ENCODE results near the gene STRBP. TPM values are rescaled to one million over a fixed set of nuclear protein-coding genes. Genes with fewer than 3 reads are reported as not detected.
"Not testable (repeated sequence)": the region's sequence is repeated elsewhere in the genome, so short reads cannot be mapped to it uniquely, and the experiment has no call there.

Gene STRBP
- total RNA-seq, 1 donor from 2014 or later = 56.7 TPM

- H3K36me3 Mint-ChIP-seq = peaks cover 8% of the 10 kb centered on the region
- no peak for TF ChIP-seq CTCF (conservative IDR thresholded peaks at IDR 0.05)
Observed at GRCh38 chr9:123191680-123192079, 76.7 kb downstream of the STRBP start.

DNA sequence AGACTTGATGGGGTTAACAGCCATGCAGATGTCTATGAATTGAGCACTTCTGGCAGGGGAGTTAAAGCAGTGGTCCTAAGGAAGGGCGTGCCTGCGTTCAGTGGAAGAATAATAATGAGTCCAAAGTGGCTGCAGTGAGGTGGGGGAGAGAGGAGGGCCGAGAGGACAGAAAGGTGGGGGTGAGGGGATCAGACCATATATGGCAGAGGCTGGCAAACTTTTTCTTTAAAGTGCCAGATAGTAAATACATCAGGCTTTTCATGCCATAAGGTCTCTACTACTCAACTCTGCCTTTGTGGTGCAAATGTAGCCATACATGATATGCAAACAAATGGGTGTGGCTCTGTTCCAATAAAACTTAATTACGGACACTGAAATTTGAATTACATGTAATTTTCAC lies 77.1 kb downstream of the STRBP start:
- no peak for TF ChIP-seq CTCF (conservative IDR thresholded peaks at IDR 0.05)
- Mint-ChIP-seq H3K36me3 (peaks cover 8% of the 10 kb centered on the region), H3K9me3 (no peaks in the 10 kb centered on the region), H3K27ac (no peak overlapping the region), H3K4me1 (ENCODE audit: unreplicated experiment) (no peaks in the 10 kb centered on the region), H3K27me3 (no peaks in the 10 kb centered on the region), H3K4me3 (no peak overlapping the region)
- no peak for DNase-seq (ENCODE audit: extremely low spot score, unreplicated experiment)

More at GRCh38 chr9:123191680-123192079, 76.7 kb downstream of the STRBP start:
- no peak for DNase-seq (ENCODE audit: extremely low spot score, unreplicated experiment)
- Mint-ChIP-seq H3K27ac (no peak overlapping the region), H3K4me1 (ENCODE audit: unreplicated experiment) (no peaks in the 10 kb centered on the region), H3K9me3 (no peaks in the 10 kb centered on the region), H3K4me3 (no peak overlapping the region), H3K27me3 (no peaks in the 10 kb centered on the region)

- peaks cover 12% of the 10 kb centered on the region for H3K36me3 Mint-ChIP-seq
- no peak overlapping the region for H3K4me3 Mint-ChIP-seq
- H3K9me3 Mint-ChIP-seq = no peaks in the 10 kb centered on the region
- no peak overlapping the region for H3K27ac Mint-ChIP-seq
- no peak for TF ChIP-seq CTCF (conservative IDR thresholded peaks at IDR 0.05)
- no peak for DNase-seq (ENCODE audit: extremely low spot score, unreplicated experiment)
- H3K27me3 Mint-ChIP-seq = no peaks in the 10 kb centered on the region
- no peaks in the 10 kb centered on the region for H3K4me1 Mint-ChIP-seq (ENCODE audit: unreplicated experiment)
Observed at GRCh38 chr9:123187131-123187530, 81.3 kb downstream of the STRBP start.

DNA sequence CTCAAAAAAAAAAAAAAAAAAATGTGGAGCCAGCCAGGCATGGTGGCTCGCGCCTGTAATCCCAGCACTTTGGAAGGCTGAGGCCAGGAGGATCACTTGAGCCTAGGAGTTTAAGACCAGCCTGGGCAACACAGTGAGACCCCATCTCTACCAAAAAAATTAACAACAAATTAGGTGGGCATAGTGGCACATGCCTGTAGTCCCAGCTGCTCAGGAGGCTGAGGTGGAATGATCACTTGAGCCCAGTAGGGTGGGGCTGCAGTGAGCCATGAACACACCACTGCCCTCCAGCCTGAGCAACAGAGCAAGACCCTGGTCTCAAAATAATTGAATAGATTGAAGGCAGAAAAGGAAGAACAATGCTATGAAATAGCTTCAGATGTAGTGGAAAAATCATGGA lies 82.4 kb downstream of the STRBP start:
- H3K4me3 Mint-ChIP-seq; H3K27me3 Mint-ChIP-seq; DNase-seq (ENCODE audit: extremely low spot score, unreplicated experiment); H3K9me3 Mint-ChIP-seq; H3K4me1 Mint-ChIP-seq (ENCODE audit: unreplicated experiment); H3K27ac Mint-ChIP-seq: not testable (repeated sequence)
- H3K36me3 Mint-ChIP-seq = peaks cover 14% of the 10 kb centered on the region

DNA sequence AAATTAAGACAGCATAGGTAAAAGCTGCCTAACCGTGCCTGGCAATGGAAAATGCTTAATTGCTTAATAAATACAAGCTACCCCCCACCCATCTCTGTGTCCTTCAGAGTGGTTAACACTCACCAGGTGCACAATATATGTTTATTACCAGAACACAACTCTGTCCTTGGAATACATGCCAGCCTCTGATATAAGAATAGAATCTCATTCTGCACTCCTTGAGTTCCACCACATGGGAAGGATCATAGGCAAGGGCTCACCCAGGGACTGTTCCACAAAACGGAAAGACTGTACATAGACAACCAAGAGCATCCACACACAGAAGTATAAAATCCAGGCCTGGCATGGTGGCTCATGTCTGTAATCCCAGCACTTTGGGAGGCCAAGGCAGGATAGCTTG lies 91.4 kb downstream of the STRBP start:
- H3K4me1 Mint-ChIP-seq (ENCODE audit: unreplicated experiment) = no peaks in the 10 kb centered on the region
- no peak for TF ChIP-seq CTCF (conservative IDR thresholded peaks at IDR 0.05)
- no peaks in the 10 kb centered on the region for H3K27me3 Mint-ChIP-seq
- no peak for DNase-seq (ENCODE audit: extremely low spot score, unreplicated experiment)
- no peaks in the 10 kb centered on the region for H3K9me3 Mint-ChIP-seq
- no peak overlapping the region for H3K4me3 Mint-ChIP-seq
- no peak overlapping the region for H3K27ac Mint-ChIP-seq
- H3K36me3 Mint-ChIP-seq = peaks cover 9% of the 10 kb centered on the region

DNA sequence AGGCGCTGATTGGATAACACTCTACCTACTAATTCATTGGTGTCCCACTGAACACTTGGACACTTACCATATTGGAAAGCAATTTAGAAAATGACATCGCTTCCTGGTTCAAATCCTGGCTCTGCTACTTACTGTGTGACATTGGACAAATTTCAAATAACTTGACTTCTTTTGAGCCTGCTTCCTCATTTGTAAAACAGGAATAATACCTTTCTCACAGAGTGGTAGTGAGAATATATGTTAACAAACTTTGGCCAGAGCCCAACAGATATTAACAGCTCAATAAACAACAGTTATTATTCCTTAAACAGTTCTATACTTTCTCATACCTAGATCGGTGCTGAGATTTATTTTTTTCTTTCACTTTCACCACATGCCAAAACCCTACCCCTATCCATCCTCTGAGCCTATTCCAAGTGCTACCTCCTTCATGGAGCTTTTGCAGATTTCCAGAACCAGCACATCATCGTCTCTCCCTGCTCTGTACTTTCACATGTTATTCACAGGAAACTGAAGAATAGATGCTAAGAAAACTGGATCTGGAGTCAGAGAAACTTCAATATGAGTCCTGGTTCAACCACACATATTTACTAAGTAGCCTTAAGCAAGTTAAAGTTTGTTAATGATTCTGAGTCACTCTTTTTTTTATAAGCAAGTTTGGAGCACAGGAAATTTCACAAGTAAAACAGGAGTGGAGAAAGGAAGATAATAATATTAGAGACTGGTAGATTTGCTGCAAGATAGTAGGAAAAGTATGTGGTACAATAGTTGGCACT lies 92.3 kb downstream of the STRBP start:
- Mint-ChIP-seq H3K4me1 (ENCODE audit: unreplicated experiment) (no peaks in the 10 kb centered on the region), H3K27me3 (no peaks in the 10 kb centered on the region), H3K27ac (no peak overlapping the region), H3K9me3 (no peaks in the 10 kb centered on the region), H3K36me3 (peaks cover 10% of the 10 kb centered on the region), H3K4me3 (no peak overlapping the region)
- TF ChIP-seq CTCF (conservative IDR thresholded peaks at IDR 0.05) = no peak
- DNase-seq (ENCODE audit: extremely low spot score, unreplicated experiment) = no peak

All from type B pancreatic cell (in vitro differentiated cells).